ENCODE data around the gene HNRNPD.
"Not testable (repeated sequence)": the region's sequence is repeated elsewhere in the genome, so short reads cannot be mapped to it uniquely, and the experiment has no call there.

HNRNPD gene

DNA sequence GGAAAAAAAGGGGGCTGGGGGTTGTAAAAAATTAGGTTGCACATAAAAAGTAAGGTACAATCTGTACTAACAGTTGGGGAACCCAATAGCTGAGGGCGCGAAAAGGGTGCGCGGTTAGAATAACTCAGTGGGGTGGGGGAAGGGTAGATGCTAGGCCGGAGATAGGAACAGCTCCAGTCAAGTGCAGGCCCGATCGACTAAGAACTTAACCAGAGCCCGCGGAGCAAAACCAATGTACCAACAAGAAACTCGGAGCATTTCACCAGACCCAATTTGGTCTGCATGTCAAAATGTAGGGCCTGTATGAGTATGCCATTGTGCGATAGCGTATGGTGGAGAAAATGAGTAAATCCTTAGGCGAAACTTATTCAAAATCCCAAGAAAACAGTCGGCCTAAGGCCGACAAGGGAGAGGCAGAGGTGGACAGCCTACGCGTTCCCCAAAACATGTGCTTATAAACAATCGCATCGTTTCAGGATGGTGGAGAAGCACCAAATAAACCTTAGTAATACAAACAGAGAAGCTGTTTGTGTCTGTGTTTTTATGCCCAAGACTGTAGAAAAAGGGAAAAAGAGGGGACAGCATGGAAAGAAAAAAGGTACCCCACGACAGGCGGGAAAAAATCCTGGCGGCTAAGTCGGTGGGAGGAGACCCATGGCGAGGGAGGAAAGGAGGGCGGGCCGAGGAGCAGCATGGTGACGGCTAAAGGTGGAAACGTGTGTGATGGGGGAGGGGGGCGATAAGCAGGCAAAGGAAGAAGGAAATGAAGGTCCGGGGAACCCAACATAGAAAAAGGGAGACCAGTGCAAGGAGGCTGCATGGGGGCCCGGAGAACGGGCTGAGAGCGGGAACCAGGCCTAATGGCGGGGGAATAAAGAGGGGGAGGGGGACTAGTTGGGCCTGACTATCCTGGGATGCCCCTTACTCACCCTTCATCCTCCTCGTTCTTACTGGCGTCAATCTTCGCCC is 990 bp downstream of the HNRNPD start:
- peak; percentile 33 for DNase-seq (ENCODE audit: low read depth)

DNA sequence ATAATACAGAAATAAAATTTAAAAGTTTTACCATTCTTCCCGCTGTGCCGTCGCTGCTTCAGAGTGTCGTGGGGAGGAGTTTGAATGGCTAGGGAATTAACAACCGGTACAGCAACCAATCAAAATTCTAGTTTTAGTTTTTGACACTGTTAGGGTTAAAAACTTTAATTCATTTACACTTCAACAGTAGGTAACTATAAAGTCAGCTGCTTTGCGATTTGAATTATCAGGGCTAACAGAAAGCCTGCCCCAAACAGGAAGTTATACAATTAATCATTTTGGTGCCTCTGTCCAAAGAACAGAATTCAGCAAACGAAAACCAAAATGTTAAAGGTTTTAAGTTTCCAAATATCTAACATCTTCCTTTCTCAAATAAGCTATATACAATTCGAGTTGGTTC is 2.3 kb downstream of the HNRNPD start:
- no peak for DNase-seq (ENCODE audit: low read depth)

DNA sequence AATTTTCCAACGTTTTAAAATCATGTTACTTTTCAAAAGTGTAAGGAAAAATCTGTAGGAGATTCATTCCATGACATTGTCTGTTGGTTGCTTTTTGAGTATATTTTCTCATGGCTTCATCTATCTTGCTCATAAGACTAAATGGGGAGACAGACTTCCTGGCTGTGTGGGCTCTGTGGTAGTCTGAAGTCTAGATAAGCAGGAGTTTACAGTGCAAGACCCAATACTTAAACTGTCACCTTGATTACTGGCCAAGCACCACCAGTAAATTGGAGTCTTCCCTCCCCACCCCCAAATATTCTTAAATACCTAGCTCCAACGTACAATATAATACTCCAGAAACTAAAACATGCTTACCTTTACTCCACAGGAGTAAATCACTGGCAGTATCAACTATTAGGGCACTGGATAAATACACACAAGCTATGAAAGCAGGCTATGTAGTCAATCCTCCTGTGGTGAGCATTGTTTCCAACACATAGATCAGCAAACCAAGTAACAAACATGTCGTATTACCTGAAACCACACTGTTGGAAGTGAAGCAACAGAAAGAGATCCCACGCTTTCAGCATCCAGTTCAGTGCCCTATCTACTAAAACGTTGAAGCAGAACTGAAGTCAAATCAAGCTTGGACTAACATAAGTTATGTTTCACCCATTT is 6.2 kb downstream of the HNRNPD start:
- no peak for DNase-seq (ENCODE audit: low read depth)

GRCh38 chr4:82366431-82366830 is 7.4 kb downstream of the HNRNPD start:
- DNase-seq (ENCODE audit: low read depth): not testable (repeated sequence)

- DNase-seq (ENCODE audit: low read depth): no peak
Measured at GRCh38 chr4:82363896-82364487, 9.8 kb downstream of the HNRNPD start.

DNA sequence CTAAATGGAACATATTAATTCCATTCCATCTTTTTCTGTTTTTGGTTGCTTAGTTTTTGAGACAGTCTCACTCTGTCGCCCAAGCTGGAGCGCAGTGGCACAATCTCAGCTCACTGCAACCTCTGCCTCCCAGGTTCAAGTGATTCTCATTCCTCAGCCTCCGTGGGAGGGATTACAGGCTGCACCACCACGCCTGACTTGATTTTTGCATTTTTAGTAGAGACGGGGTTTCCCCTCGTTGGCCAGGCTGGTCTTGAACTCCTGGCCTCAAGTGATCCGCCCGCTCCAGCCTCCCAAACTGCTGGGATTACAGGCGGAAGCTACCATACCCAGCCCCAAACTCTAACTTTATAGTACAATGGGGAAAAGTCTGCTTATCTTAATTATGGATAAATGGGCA is 11.2 kb downstream of the HNRNPD start:
- no peak for DNase-seq (ENCODE audit: low read depth)

- no peak for DNase-seq (ENCODE audit: low read depth)
Measured at GRCh38 chr4:82360298-82361177, 13.3 kb downstream of the HNRNPD start.

DNA sequence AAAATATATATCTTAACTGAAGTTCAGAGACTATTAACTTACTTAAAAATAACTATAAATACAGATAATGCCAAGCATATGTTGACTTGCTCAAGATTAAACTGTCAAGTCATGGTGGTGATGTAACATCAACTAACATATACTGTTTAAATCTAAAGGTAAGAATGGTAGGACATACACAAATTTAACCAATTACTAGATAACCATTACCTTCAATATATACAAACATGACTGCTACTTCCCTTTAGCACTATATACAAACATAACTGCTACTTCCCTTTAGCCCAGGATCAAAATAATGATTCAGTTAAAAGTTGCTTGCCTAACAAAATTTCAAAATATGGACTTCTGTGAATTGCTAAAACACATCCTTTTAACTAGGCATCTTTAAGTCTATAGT is 14.9 kb downstream of the HNRNPD start:
- DNase-seq (ENCODE audit: low read depth): no peak

DNA sequence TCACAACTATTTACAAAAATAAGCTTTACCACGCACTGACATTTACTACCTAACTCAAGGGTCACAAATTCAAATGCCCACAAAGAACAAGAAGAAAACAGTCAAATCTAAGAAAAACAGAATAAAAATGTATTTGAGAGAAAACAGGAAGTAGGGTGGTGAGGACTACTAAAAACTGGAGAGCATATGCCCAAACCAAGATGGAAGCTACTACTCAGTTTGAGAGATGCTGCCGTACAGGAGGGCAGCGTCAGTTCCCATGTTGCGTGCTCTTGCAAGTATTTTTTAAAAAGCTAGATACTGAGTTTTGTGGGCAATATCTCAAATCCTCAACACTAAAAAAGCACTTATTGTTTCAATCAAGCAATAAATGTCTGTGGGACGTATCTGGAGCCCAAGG is 16.2 kb downstream of the HNRNPD start:
- no peak for DNase-seq (ENCODE audit: low read depth)

- no peak for DNase-seq (ENCODE audit: low read depth)
Measured at GRCh38 chr4:82354788-82355187, 19.0 kb downstream of the HNRNPD start.

- no peak for DNase-seq (ENCODE audit: low read depth)
Measured at GRCh38 chr4:82352825-82353366, 20.9 kb downstream of the HNRNPD start.

- no peak for DNase-seq (ENCODE audit: low read depth)
Measured at GRCh38 chr4:82352118-82352824, 21.5 kb downstream of the HNRNPD start.

DNA sequence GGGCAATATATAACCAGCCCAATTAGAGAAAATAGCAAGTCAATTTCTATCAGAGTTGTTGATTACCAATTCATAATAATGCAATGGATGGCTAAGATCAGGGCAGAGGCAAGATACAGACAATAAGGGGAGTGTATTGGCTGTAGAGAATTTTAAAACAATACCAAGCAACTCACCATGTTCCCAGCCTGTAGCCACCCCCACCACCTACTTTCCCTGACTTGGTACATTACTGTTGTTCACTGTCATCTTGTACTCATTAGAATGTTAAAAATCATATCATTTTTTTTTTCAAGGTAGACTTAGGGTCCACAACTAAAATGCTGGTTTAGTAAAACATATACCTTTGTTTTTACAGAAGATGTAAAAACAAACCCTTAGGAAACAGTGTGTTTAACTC is 27.7 kb downstream of the HNRNPD start:
- no peak for DNase-seq (ENCODE audit: low read depth)

- no peak for DNase-seq (ENCODE audit: low read depth)
Measured at GRCh38 chr4:82335043-82335442, 38.7 kb downstream of the HNRNPD start.

DNA sequence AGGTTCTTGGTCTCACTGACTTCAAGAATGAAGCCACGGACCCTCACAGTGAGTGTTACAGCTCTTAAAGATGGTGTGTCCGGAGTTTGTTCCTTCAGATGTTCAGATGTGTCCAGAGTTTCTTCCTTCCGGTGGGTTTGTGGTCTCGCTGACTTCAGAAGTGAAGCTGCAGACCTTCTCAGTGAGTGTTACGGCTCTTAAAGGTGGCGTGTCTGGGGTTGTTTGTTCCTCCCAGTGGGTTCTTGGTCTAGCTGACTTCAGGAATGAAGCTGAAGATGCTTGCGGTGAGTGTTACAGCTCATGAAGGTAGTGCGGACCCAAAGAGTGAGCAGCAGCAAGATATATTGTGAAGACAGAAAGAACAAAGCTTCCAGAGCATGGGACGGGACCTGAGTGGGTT is 40.1 kb downstream of the HNRNPD start:
- DNase-seq (ENCODE audit: low read depth): not testable (repeated sequence)

DNA sequence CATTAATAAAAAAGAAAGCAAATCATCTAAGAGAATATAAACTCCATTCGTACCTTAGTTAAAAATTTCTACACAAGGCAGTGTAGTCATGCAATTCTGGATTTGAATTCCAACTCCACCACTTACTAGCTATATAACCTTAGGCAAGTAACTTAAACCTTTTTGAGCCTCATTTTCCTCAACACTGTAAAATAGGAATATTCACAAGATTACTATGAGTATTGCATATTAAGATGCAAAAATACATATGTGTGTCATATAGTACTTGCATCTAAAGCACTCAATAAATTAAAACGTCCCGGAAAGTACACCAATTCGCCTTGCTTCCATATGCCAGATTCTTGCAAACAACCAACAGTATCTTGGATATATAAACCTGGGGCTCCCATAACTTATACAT is 42.0 kb downstream of the HNRNPD start:
- DNase-seq (ENCODE audit: low read depth): no peak

DNA sequence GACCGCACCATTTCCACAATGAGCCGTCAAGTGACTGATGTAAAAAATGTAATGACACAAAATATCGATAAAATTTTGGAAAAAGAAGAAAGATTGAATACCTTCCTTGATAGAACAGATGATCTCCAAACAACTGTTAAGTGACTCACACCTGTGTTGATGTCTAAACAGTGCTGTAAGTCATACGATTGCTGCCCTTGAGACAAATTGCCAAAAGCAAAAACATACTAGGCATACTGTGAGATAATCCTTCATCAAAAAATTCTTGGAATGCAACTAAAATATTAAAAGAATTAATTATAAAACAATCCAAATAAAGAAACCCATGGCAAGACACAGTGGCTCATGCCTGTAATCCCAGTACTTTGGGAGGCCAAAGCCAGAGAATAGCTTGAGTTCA is 53.4 kb downstream of the HNRNPD start:
- DNase-seq (ENCODE audit: low read depth): no peak

- not testable (repeated sequence) for DNase-seq (ENCODE audit: low read depth)
Measured at GRCh38 chr4:82303063-82303462, 70.7 kb downstream of the HNRNPD start.
